Mesenteric fat pad (tissue), 1 donor: ENCODE measurements around the gene METTL17. TPM values are rescaled to one million over a fixed set of nuclear protein-coding genes. Genes with fewer than 3 reads are reported as not detected.
"Not testable (repeated sequence)": the region's sequence is repeated elsewhere in the genome, so short reads cannot be mapped to it uniquely, and the experiment has no call there.

ENCODE experiments used
- DNase-seq: peaks from one replicate; pipeline ENCODE4 v3.0.0-alpha.2; 2020; ENCODE audit warnings: low spot score
- total RNA-seq: library from RNA; stranded (reverse); fragmentation: NEBNext Ultra II Directional; extraction: Animal tissue kit (Norgen Biotek cat#: 25700); gene quantifications from one replicate; pipeline ENCODE4 v1.2.1, GENCODE V29; 2021
- donor health status: DM: yes; HTN: yes; CAD: no.

METTL17 gene
- total RNA-seq, 1 donor from 2014 or later, result 31.6 TPM

GRCh38 chr14:20989471-20989786 is 351 bp upstream of the METTL17 start:
- no peak for DNase-seq

- no peak for DNase-seq
Observed at GRCh38 chr14:20996521-20996920, 6.7 kb downstream of the METTL17 start.

- no peak for DNase-seq
Observed at GRCh38 chr14:20997115-20997514, 7.3 kb downstream of the METTL17 start.

GRCh38 chr14:20997564-20997963 is 7.8 kb downstream of the METTL17 start:
- DNase-seq, result no peak

- DNase-seq, result no peak
Observed at GRCh38 chr14:20998139-20998538, 8.4 kb downstream of the METTL17 start.

GRCh38 chr14:20998674-20999366 is 9.0 kb downstream of the METTL17 start, which contains the start of gene SLC39A2:
Gene SLC39A2 (plus strand): TSS chr14:20999293. CDS start chr14:20999447, 154 bp downstream.
- DNase-seq, result no peak

- DNase-seq, result no peak
Observed at GRCh38 chr14:20999591-20999990, 9.8 kb downstream of the METTL17 start.

GRCh38 chr14:21001218-21001617 is 11.4 kb downstream of the METTL17 start:
- no peak for DNase-seq

GRCh38 chr14:21003788-21004346 is 14.1 kb downstream of the METTL17 start:
- DNase-seq, result no peak

GRCh38 chr14:21009721-21010120 is 19.9 kb downstream of the METTL17 start:
- not testable (repeated sequence) for DNase-seq

GRCh38 chr14:21011136-21011535 is 21.4 kb downstream of the METTL17 start:
- DNase-seq, result no peak

- DNase-seq, result no peak
Observed at GRCh38 chr14:21014761-21015190, 25.0 kb downstream of the METTL17 start.

- DNase-seq, result no peak
Observed at GRCh38 chr14:21015312-21015711, 25.5 kb downstream of the METTL17 start.

GRCh38 chr14:21016413-21017190 is 26.8 kb downstream of the METTL17 start:
- DNase-seq, result no peak

- DNase-seq, result no peak
Observed at GRCh38 chr14:21017528-21018245, 27.9 kb downstream of the METTL17 start.

- DNase-seq, result no peak
Observed at GRCh38 chr14:21018286-21018685, 28.5 kb downstream of the METTL17 start.

GRCh38 chr14:21018781-21019180 is 29.0 kb downstream of the METTL17 start:
- DNase-seq, result no peak

- DNase-seq, result no peak
Observed at GRCh38 chr14:21019366-21019765, 29.6 kb downstream of the METTL17 start.

GRCh38 chr14:21020977-21021545 is 31.3 kb downstream of the METTL17 start:
- no peak for DNase-seq

- DNase-seq, result no peak
Observed at GRCh38 chr14:21022686-21023085, 32.9 kb downstream of the METTL17 start.

- DNase-seq, result no peak
Observed at GRCh38 chr14:21023174-21023573, 33.4 kb downstream of the METTL17 start.
